Iris pigment epithelial cell (primary cell): ENCODE data around the gene VANGL2.

Experiments
- DNase-seq: peaks from one replicate; pipeline ENCODE4 v3.0.0-alpha.2; 2011; ENCODE audit warnings: low read depth

Gene VANGL2

DNA sequence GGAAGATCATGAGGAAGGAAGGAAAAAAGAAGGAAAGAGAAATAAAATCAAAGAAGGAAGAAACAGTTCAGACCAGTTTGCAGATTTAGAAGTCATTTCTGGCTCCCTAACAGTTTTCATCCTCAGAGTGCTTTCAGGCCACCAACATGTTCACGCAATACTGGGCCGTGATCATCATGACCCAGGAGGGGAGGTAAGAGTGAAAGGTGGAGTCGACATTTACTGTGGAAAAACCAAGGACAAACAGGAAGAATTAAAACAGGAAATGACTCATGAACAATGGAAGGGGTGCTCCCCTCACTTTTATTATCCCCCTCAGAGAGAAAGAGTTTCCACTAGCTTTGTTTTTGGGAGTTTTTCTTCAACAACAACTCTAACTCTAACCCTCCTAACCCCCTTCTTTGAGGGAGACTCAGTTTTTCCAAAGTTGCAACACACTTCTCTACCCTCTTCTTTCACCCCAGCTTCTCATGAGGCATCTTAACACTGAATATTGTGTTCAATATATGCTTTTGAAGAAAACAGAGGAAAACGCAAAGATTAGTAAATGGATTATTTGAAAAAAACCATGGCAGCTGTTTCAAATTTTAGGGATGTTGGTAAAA is 60.4 kb downstream of the VANGL2 start:
- DNase-seq, result no peak

DNA sequence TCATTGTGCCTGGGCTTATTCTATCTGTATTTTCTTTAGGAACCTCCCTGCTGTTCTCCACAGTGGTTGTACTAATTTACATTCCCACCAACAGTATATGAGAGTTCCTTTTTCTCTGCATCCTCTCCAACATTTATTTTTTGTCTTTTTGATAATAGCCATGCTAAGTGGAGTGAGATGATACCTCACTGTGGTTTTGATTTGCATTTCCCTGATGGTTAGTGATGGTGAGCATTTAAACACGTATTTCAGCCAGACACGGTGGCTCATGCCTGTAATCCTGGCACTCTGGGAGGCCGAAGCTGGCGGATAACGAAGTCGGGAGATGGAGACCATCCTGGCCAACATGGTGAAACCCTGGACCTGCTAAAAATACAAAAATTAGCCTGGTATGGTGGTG is 64.8 kb downstream of the VANGL2 start:
- no peak for DNase-seq

DNA sequence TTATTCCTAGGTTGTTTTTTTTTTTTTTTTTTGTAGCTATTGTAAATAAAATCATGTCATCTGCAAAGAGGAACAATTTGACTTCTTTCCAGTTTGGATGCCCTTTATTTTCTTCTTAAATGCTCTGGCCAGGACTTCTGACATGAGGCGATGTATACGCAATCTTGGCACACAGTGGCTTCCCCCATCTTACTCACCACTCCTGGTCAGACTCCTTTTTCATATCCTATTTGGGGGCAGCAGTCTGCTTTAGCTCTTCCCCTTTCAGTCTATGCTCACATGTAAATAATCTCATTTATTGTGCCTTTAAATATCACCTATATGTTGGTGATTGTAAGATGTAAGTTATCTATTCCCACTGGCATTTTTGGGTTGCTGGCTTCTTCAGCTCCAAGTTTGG is 66.6 kb downstream of the VANGL2 start:
- no peak for DNase-seq

GRCh38 chr1:160467576-160467975 is 67.2 kb downstream of the VANGL2 start:
- no peak for DNase-seq

GRCh38 chr1:160471253-160471652 is 70.9 kb downstream of the VANGL2 start:
- no peak for DNase-seq

DNA sequence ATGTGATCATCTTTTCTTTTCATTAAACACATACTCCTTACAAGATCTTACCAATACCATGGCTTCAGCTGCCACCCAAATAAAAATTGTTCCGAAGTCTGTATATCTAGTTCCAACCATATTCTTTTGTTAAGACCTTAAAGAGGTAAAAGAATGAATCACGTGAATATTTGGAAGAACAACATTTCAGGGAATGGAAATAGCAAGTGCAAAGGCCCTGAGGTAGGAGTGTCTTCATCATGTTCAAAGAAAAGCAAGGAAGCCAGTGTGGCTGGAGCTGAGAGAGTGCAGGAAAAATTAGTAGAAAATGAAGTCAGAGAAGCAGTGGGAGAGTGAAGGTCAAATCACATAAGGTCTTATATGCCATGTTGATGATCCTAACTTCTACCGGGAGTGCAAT is 71.7 kb downstream of the VANGL2 start:
- no peak for DNase-seq

DNA sequence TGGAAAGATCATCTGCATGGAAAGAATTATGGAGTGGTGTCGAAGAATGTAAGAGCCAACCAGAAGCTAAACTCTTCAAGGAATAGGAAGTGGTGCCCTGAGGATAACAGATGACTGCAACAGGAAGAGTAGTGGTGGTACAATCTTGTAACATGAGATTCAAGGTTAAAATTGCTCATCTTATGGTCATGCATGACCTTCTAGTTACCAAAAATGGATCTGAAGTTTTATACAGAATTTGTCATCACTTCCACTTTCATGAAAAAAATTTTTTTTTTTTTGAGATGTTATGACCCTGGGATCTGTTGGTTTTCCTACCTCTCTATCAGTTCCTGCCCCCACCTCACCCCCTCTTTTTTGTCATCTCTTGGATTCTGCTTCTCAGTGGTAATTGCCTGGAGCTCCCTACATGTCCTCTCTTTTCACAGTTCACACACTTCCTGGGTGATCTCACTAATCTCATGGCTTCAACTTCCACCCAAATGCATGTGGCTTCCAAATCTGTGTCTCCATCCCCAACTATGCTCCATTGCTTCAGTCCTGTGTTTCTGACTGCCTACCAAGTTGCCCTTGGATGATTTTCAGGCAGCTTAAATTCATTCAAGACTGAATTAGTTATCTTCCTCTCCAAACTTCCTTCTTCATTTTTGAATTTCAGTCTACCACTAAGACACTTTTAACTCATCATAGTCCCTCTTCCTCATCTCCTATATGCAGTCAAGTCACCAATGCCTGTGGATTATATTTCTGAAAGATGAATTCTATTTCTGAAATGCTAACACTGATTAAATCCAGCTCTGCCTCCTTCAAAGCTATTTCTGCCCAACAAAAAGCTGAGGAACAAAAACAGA is 74.3 kb downstream of the VANGL2 start:
- DNase-seq, result no peak
